Vagina (tissue), 2 donors: ENCODE data around the gene TRIM41. TPM values are rescaled to one million over a fixed set of nuclear protein-coding genes. Genes with fewer than 3 reads are reported as not detected.
A peak's percentile ranks its signal among the peaks of the same experiment; 100 is the strongest.

Source experiments
- DNase-seq, 2 donors: peaks; one replicate each; pipeline ENCODE4 v3.0.0-alpha.2; 2017; ENCODE audit errors: extremely low spot score in 2 of 2
- H3K27ac ChIP-seq: fragments of 200-600 bp; sonication (generic); one replicate; pipeline ENCODE4 v1.5.1; 2019
- H3K27me3 ChIP-seq: fragments of 200-600 bp; sonication (generic); one replicate; pipeline ENCODE4 v1.5.1; 2019
- H3K36me3 ChIP-seq, 2 donors: fragments of 200-600 bp; sonication (generic); one replicate each; pipeline ENCODE4 v1.5.1; 2017 to 2019
- H3K4me1 ChIP-seq: fragments of 200-600 bp; sonication (generic); one replicate; pipeline ENCODE4 v1.5.1; 2019
- H3K4me3 ChIP-seq, 2 donors: fragments of 200-600 bp; sonication (generic); 1 replicate in 1 of 2; 2 replicates in 1 of 2; pipeline ENCODE4 v1.5.1; 2016 to 2019
- H3K9me3 ChIP-seq: fragments of 200-600 bp; sonication (generic); one replicate; pipeline ENCODE4 v1.5.1; 2019
- CTCF ChIP-seq, 3 experiments: fragments of 450-650 bp in 2 of 3; fragments of 200-600 bp in 1 of 3; sonication (generic) in 1 of 3; IDR thresholded peaks; one replicate each; pipeline ENCODE4 v1.5.1; 2017 to 2019; ENCODE audit warnings: antibody characterized with exemption in 3 of 3, mild to moderate bottlenecking in 2 of 3, moderate library complexity in 2 of 3
- POLR2A ChIP-seq, 2 donors: fragments of 450-650 bp; IDR thresholded peaks; one replicate each; pipeline ENCODE4 v1.6.1; 2017; ENCODE audit warnings: antibody characterized with exemption in 2 of 2, mild to moderate bottlenecking in 2 of 2, moderate library complexity in 2 of 2
- POLR2AphosphoS5 ChIP-seq, 2 donors: sonication (generic); formaldehyde crosslinking; IDR thresholded peaks; one replicate each; pipeline ENCODE4 v1.9.0; 2017; ENCODE audit warnings: antibody characterized with exemption in 2 of 2, mild to moderate bottlenecking in 2 of 2, low read depth in 1 of 2; ENCODE audit not compliant: insufficient read depth in 1 of 2
- intact Hi-C: fragments of 100-400 bp; cut with DNase I; formaldehyde crosslinking; loops from one replicate; pipeline ENCODE4 v1.15.1; 2023
- total RNA-seq: library from RNA; depleted of rRNA; stranded (reverse); fragments of >200 nt; gene quantifications from one replicate; pipeline ENCODE4 v1.2.3, GENCODE V29; 2016

The TRIM41 gene
- total RNA-seq, 1 donor from 2014 or later: 7.9 TPM

- TF ChIP-seq CTCF (IDR thresholded peaks at IDR 0.05): no peak
- TF ChIP-seq POLR2AphosphoS5 (IDR thresholded peaks at IDR 0.05; ENCODE audit: insufficient read depth in 1 of 2, low read depth in 1 of 2): no peak
- TF ChIP-seq POLR2A (IDR thresholded peaks at IDR 0.05): no peak
- H3K4me3 ChIP-seq: no peak overlapping the region
- no peak for DNase-seq
- H3K4me1 ChIP-seq: peaks cover 90% of the 10 kb centered on the region
- no peaks in the 10 kb centered on the region for H3K27me3 ChIP-seq
- intact Hi-C loops: no loop called here
- H3K36me3 ChIP-seq: peaks cover 0 to 12% of the 10 kb centered on the region in 2 donors
- H3K9me3 ChIP-seq: no peaks in the 10 kb centered on the region
- no peak overlapping the region for H3K27ac ChIP-seq
Observed at GRCh38 chr5:181255276-181255675, 32.2 kb downstream of the TRIM41 start.

- Histone ChIP-seq H3K27me3 (no peaks in the 10 kb centered on the region), H3K4me3 (no peak overlapping the region), H3K27ac (no peak overlapping the region), H3K4me1 (peaks cover 88% of the 10 kb centered on the region), H3K36me3 (peaks cover 0 to 12% of the 10 kb centered on the region in 2 donors), H3K9me3 (no peaks in the 10 kb centered on the region)
- DNase-seq: no peak
- no peak for TF ChIP-seq CTCF (IDR thresholded peaks at IDR 0.05)
- TF ChIP-seq POLR2AphosphoS5 (IDR thresholded peaks at IDR 0.05; ENCODE audit: insufficient read depth in 1 of 2, low read depth in 1 of 2): no peak
- no peak for TF ChIP-seq POLR2A (IDR thresholded peaks at IDR 0.05)
- intact Hi-C loops: no loop called here
Observed at GRCh38 chr5:181255836-181256578, 32.9 kb downstream of the TRIM41 start.

GRCh38 chr5:181258576-181258975, 35.5 kb downstream of the TRIM41 start:
- intact Hi-C loops: no loop called here
- TF ChIP-seq POLR2AphosphoS5 (IDR thresholded peaks at IDR 0.05; ENCODE audit: insufficient read depth in 1 of 2, low read depth in 1 of 2) (no peak), CTCF (IDR thresholded peaks at IDR 0.05) (no peak), POLR2A (IDR thresholded peaks at IDR 0.05) (no peak)
- peak overlapping the region; percentile 89 to 99 for H3K4me3 ChIP-seq
- no peak overlapping the region for H3K27ac ChIP-seq
- H3K27me3 ChIP-seq: no peaks in the 10 kb centered on the region
- H3K36me3 ChIP-seq: peaks cover 0 to 13% of the 10 kb centered on the region in 2 donors
- DNase-seq: no peak
- H3K9me3 ChIP-seq: no peaks in the 10 kb centered on the region
- H3K4me1 ChIP-seq: peaks cover 77% of the 10 kb centered on the region

GRCh38 chr5:181259283-181259682, 36.2 kb downstream of the TRIM41 start:
- Histone ChIP-seq H3K4me1 (peaks cover 72% of the 10 kb centered on the region), H3K27ac (no peak overlapping the region), H3K27me3 (no peaks in the 10 kb centered on the region), H3K36me3 (peaks cover 0 to 9% of the 10 kb centered on the region in 2 donors), H3K9me3 (no peaks in the 10 kb centered on the region), H3K4me3 (peak overlapping the region; percentile 89 to 99)
- no peak for DNase-seq
- intact Hi-C loops: no loop called here
- TF ChIP-seq POLR2A (IDR thresholded peaks at IDR 0.05) (no peak), CTCF (IDR thresholded peaks at IDR 0.05) (no peak), POLR2AphosphoS5 (IDR thresholded peaks at IDR 0.05; ENCODE audit: insufficient read depth in 1 of 2, low read depth in 1 of 2) (no peak)
